ENCODE data around the gene TMEM240. TPM values are rescaled to one million over a fixed set of nuclear protein-coding genes. Genes with fewer than 3 reads are reported as not detected.

TMEM240 gene
- total and polyA plus RNA-seq, 2 experiments from 2014 or later: 0.76 to 1.1 TPM

DNA sequence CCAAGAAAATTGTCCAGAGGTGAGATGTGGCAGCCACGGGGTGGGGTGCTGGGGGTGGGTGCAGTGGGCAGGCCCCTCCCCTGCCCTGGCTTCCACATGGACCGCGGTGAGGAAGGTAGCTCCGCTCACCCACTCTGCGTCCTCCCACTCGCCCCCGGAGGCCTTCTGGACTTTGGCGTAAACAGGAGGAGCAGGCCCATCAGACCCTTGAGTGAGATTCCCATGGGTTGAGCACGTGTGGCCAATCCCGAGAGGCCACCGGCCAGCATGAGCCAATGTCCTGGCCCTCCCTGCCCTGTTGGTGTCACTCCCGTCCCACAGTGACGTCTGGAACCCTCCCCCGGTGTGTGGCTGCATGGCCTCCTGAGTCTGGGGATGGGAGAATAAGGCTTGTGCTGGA, 8.2 kb upstream of the TMEM240 start:
- Histone ChIP-seq H3K27me3 (replicated peaks; ENCODE audit: insufficient read depth) (no peaks in the 10 kb centered on the region), H3K9me2 (ENCODE audit: insufficient read depth) (no peaks in the 10 kb centered on the region), H3K9ac (no peak overlapping the region), H3K4me2 (ENCODE audit: unreplicated experiment) (no peak overlapping the region), H3K36me3 (ENCODE audit: low read depth) (no peaks in the 10 kb centered on the region), H3F3A (ENCODE audit: insufficient read depth) (no peaks in the 10 kb centered on the region), H3K79me2 (ENCODE audit: insufficient read depth) (peaks cover 46% of the 10 kb centered on the region), H3K27ac (no peak overlapping the region), H3K9me3 (ENCODE audit: low read depth) (no peaks in the 10 kb centered on the region), H3K4me3 (no peak overlapping the region), H3K4me1 (ENCODE audit: insufficient read depth) (no peaks in the 10 kb centered on the region), H2AFZ (no peak overlapping the region), H4K20me1 (ENCODE audit: insufficient read depth) (no peaks in the 10 kb centered on the region)
- 78 to 82% methylated on average over 11 to 14 of the region's 14 CpGs for WGBS, 2 experiments (ENCODE audit: low coverage in 1 of 2, low lambda C conversion rate in 2 of 2, missing lambda C conversion rate in 2 of 2)
- no peak for TF ChIP-seq EZH2phosphoT487 (IDR thresholded peaks at IDR 0.05; ENCODE audit: insufficient read depth, low read depth)
- no peak for TF ChIP-seq EZH2 (IDR thresholded peaks at IDR 0.05; ENCODE audit: insufficient read depth, poor library complexity, severe bottlenecking)
- in situ Hi-C loops (cut with MboI): no loop called here
- no peak for DNase-seq

DNA sequence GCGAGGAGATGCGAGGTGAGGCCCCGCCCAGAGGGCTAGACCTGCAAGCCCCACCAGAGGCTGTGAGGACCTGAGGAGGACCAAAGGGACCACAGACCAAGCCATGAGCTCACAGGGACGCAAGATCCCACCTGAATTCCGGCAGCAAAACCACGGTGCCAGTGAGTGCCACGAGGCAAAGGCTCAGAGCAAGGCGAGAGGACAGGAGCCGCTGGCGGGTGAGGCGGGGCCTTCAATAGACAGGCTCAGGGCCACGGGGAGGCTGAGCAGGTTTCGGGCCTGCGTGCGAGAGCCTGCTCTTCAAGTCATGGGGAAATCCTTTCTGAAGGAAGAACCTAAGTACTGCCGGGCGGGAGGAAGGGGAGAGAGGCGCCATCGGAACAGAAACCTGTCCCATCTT, 7.1 kb upstream of the TMEM240 start:
- Histone ChIP-seq H3K36me3 (ENCODE audit: low read depth) (no peaks in the 10 kb centered on the region), H3K4me2 (ENCODE audit: unreplicated experiment) (no peak overlapping the region), H3K27ac (no peak overlapping the region), H3K4me1 (ENCODE audit: insufficient read depth) (no peaks in the 10 kb centered on the region), H4K20me1 (ENCODE audit: insufficient read depth) (no peaks in the 10 kb centered on the region), H3K9me3 (ENCODE audit: low read depth) (no peaks in the 10 kb centered on the region), H2AFZ (no peak overlapping the region), H3K27me3 (replicated peaks; ENCODE audit: insufficient read depth) (no peaks in the 10 kb centered on the region), H3K9me2 (ENCODE audit: insufficient read depth) (no peaks in the 10 kb centered on the region), H3K79me2 (ENCODE audit: insufficient read depth) (peaks cover 35% of the 10 kb centered on the region), H3F3A (ENCODE audit: insufficient read depth) (no peaks in the 10 kb centered on the region), H3K4me3 (no peak overlapping the region), H3K9ac (no peak overlapping the region)
- TF ChIP-seq EZH2phosphoT487 (IDR thresholded peaks at IDR 0.05; ENCODE audit: insufficient read depth, low read depth): no peak
- no peak for TF ChIP-seq EZH2 (IDR thresholded peaks at IDR 0.05; ENCODE audit: insufficient read depth, poor library complexity, severe bottlenecking)
- in situ Hi-C loops (cut with MboI): no loop called here
- WGBS, 2 experiments (ENCODE audit: low coverage in 1 of 2, low lambda C conversion rate in 2 of 2, missing lambda C conversion rate in 2 of 2): 97 to 99% methylated on average over 13 to 19 of the region's 19 CpGs
- DNase-seq: no peak

- Histone ChIP-seq H3K4me3 (no peak overlapping the region), H3K9me3 (ENCODE audit: low read depth) (no peaks in the 10 kb centered on the region), H3K9me2 (ENCODE audit: insufficient read depth) (no peaks in the 10 kb centered on the region), H3K36me3 (ENCODE audit: low read depth) (no peaks in the 10 kb centered on the region), H3F3A (ENCODE audit: insufficient read depth) (no peaks in the 10 kb centered on the region), H3K9ac (no peak overlapping the region), H3K4me1 (ENCODE audit: insufficient read depth) (no peaks in the 10 kb centered on the region), H3K27ac (no peak overlapping the region), H3K79me2 (ENCODE audit: insufficient read depth) (peaks cover 31% of the 10 kb centered on the region), H3K4me2 (ENCODE audit: unreplicated experiment) (no peak overlapping the region), H4K20me1 (ENCODE audit: insufficient read depth) (no peaks in the 10 kb centered on the region), H2AFZ (no peak overlapping the region), H3K27me3 (replicated peaks; ENCODE audit: insufficient read depth) (no peaks in the 10 kb centered on the region)
- in situ Hi-C loops (cut with MboI): no loop called here
- TF ChIP-seq EZH2 (IDR thresholded peaks at IDR 0.05; ENCODE audit: insufficient read depth, poor library complexity, severe bottlenecking) (no peak), EZH2phosphoT487 (IDR thresholded peaks at IDR 0.05; ENCODE audit: insufficient read depth, low read depth) (no peak)
- WGBS, 2 experiments (ENCODE audit: low coverage in 1 of 2, low lambda C conversion rate in 2 of 2, missing lambda C conversion rate in 2 of 2): 95 to 96% methylated on average over 9 of the region's 9 CpGs
- no peak for DNase-seq
These were observed 6.6 kb upstream of the TMEM240 start for GRCh38 chr1:1547011-1547410.

DNA sequence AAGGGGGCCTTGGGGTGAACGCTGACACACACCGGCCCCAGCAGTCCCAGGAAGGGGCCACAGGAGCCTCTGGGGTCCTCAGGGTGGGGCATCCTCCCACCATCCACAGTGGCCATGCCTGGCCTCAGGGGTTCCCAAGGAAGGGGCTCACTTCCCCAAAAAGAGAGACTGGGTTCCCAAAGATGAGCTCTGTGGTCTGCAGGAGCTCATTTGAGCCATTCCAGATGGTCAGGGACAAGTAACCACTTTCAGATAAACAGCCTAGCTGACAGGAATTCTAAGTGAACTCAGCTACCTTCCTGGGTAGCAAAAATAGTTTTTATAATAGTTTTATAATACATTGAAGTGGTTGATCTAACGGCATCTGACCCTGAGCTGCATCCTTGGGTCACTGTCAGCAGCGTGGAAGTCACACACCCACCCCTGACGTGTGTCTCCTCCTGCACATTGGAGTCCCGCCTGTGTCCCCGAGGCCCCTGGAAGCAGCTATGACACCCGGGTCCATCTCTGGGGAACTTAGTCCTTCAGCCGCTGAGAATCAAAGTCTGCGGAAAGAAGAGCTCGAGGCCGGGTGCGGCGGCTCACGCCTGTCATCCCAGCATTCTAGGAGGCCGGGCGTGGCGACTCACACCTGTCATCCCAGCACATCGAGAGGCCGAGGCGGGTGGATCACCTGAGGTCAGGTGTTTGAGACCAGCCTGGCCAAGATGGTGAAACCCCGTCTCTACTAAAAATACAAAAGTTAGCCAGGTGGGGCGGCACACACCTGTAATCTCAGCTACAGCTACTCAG, 5.7 kb upstream of the TMEM240 start:
- no peak for TF ChIP-seq EZH2phosphoT487 (IDR thresholded peaks at IDR 0.05; ENCODE audit: insufficient read depth, low read depth)
- TF ChIP-seq EZH2 (IDR thresholded peaks at IDR 0.05; ENCODE audit: insufficient read depth, poor library complexity, severe bottlenecking): no peak
- Histone ChIP-seq H4K20me1 (ENCODE audit: insufficient read depth) (no peaks in the 10 kb centered on the region), H3K27ac (no peak overlapping the region), H3K9me3 (ENCODE audit: low read depth) (no peaks in the 10 kb centered on the region), H3K4me1 (ENCODE audit: insufficient read depth) (no peaks in the 10 kb centered on the region), H3K4me3 (no peak overlapping the region), H3F3A (ENCODE audit: insufficient read depth) (peaks cover 5% of the 10 kb centered on the region; the same call in 1 of the 2 replicates), H3K36me3 (ENCODE audit: low read depth) (no peaks in the 10 kb centered on the region), H3K9me2 (ENCODE audit: insufficient read depth) (no peaks in the 10 kb centered on the region), H3K79me2 (ENCODE audit: insufficient read depth) (peaks cover 22% of the 10 kb centered on the region), H2AFZ (no peak overlapping the region), H3K9ac (no peak overlapping the region), H3K27me3 (replicated peaks; ENCODE audit: insufficient read depth) (no peaks in the 10 kb centered on the region), H3K4me2 (ENCODE audit: unreplicated experiment) (no peak overlapping the region)
- in situ Hi-C loops (cut with MboI): no loop called here
- DNase-seq: no peak
- WGBS, 2 experiments (ENCODE audit: low coverage in 1 of 2, low lambda C conversion rate in 2 of 2, missing lambda C conversion rate in 2 of 2): 91 to 93% methylated on average over 23 of the region's 23 CpGs

Measured in GM23248 (cell line).